NCI-H1436 treated with DMSO at 0.1 percent for 48 hours (cell line): ENCODE measurements around the gene MCOLN2.
"Not testable (repeated sequence)": the region's sequence is repeated elsewhere in the genome, so short reads cannot be mapped to it uniquely, and the experiment has no call there.

Source experiments
- DNase-seq: peaks from one replicate; lab custom pipeline; 2025; lab: John Stamatoyannopoulos, UW

The MCOLN2 gene

DNA sequence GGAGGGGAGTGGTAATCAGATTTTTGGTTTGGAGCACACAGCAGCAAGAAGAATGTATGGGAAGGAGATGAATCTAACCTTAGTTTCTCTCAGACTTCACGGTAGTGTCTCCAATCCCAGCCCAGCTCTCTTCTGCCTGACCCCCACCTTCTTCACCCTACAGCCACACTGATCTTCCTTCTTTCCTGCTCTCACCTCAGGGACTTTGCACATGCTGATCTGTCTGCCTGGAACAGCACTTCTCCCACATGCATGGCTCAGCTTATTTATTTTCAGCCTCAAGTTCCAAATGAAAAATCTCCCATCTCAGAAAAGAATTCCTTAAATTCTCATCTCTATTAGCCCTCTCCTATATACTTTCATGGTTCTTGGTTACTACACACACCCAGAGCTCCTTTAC, 55.1 kb downstream of the MCOLN2 start:
- DNase-seq, result no peak

DNA sequence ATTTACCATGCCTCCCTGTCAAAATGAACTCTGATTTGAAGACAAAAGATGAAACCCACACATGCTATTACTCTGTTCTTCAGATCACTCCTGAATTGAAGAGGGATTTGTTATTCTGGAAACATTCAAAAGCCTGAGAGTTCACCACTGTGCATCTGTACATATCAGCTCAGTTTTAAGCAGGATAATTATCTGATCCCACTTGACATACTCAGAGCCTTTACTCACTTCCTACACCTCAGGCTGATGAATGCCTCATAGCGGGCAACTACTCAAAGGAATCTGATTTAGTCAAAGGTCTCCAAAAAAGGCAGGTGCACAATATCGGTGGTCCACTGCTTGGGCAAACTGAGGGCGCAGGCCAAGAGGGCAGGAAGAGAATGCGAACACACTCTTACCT, 56.4 kb downstream of the MCOLN2 start:
- DNase-seq, result no peak

DNA sequence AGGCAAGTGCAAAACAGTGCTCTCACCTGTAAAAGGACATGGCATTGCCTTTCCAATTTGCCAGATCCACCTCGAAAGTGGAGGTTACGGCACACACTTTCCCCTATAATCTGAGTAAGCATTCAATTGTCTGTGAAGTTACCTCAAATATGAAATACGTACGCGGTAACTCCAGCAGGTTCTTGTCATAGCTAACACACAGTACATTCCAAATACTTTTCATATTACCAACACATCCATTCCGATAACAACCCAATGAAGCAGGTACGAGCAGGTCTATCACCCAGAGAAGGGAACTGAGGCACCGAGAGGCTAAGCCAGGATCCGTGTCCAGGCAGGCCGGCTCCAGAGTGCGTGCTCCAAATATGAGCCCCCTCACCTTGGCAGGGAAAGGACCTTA, 57.2 kb downstream of the MCOLN2 start:
- DNase-seq, result no peak

DNA sequence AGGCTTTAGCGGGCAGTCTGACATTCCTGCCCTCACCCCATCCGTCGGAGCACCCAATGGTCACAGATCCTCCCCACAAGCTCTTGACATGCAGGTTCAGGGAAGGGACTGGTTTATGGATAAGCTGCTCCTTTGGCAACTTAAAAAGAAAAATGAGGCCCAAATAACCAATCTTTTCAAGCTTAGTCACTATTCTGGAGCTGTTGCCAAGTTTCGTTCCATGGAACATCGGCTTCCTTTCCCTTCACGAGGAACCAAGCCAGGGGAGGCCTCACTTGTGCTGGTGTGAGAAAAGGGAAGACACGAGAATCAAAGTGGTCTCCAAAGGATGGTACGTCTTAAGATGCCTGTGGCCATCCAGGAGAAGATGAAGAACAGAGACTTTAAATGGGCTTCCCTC, 57.8 kb downstream of the MCOLN2 start:
- DNase-seq, result no peak

DNA sequence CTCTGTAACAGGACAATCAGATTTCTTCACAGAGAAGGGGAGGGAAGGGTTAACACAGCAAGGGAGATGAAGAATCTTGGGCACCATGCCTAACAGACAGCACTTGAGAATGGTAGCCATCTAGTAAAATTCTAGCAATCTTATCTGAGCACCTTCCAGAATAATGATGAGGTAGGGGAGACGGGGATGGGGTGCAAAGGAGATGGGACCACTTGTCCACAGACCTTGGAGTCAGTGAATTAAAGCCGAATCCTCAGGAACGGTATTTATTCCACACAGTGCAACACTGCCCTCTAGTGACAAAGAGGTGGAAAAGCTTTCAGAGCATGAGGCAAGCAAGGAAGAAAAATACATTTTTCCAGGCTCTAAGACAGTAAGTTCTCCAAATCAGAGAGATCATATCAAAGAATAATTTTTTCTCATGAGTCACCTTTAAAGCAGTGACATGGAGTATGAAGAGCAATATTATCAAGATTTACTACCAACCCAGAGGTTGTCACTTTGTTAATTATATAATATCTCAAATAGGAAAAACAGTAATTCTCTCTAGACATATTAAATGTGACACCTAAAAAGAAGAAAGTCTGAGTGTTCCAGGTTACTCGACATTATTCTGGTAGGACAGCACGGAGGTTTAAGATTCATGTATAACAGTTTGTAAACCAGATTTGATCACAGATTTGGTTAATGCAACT, 60.6 kb downstream of the MCOLN2 start:
- DNase-seq, result peak; percentile 0

DNA sequence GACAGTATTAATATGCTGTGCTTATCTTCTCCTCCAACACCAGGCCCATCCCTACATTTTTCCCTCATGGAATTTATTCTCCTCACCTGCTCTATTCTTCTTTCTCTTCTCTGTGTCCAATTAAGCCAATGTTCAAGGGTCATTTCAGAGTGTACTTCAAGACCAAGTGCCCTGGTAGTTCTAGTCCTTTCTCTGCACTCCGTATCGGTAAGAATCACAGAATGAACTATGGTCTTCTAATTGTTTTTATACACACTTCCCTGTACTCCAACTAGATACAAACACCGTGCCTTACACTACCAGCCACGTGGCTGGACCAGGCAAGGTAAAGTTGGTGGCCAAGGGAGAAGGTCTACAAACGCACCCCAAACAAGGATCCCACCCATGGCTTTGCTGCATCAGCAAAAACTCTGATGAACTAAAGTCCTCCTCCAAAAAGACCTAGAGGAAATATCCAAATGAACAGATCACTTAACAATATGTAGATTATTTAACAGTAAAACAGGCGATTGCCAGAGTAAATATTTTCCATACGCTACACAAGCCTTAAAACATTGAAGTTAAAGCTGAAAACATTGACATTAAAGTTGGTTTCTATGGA, 63.8 kb downstream of the MCOLN2 start:
- no peak for DNase-seq

DNA sequence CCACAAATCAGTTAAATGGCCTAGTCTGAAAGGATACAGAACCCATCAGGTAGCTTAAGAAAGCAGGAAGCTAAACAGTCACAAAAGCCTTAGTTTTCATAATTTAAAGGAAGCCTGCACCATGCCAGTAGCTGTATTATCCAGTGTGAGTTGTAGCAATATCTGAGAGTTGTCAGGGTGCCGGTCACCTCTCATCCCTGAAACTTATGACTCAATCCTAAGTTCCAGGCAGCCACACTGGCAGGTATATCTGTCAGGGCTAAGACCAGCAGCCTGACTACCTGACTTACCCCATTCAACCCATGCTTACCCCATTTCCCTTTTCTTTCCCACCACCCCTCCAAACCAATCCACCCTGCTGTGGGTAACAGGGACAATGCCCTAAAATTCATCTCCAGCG, 66.1 kb downstream of the MCOLN2 start:
- no peak for DNase-seq

DNA sequence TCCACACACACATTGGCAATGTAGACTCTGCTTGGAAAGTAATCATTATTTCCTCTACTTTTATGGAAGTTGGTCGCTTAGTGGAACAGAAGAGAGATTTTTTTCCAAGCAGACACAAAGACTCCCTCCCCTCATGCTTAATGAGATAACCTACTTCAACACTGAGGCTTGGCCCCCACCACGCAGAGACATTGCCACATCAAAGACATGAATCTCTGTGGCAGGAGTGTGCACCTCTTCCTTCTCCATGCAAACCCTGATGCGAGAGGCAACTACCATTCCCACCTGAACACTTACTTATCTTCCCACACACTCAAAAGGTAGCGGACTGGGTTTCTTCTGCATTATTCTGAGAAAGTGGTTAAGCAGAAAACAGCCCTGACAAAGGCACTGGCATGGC, 66.6 kb downstream of the MCOLN2 start:
- DNase-seq, result no peak

DNA sequence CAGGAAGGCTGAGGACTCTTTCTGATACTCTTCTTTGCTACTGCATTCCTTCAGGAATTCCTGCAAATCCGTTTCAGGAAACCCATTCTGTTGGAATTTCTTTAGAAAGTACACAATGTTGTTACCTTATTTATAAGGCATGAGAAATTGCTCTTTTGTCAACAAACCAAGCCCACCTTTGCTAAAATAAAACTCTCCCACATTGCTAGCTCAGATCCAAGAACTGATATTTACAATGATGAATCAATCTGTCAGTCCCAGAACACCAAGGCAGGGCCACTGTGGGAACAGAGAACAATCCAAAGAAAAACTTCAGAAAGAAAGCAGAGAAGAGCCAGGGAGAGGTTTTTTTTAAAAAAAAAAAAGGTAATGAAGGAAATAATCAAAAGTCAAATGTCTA, 67.3 kb downstream of the MCOLN2 start:
- no peak for DNase-seq

DNA sequence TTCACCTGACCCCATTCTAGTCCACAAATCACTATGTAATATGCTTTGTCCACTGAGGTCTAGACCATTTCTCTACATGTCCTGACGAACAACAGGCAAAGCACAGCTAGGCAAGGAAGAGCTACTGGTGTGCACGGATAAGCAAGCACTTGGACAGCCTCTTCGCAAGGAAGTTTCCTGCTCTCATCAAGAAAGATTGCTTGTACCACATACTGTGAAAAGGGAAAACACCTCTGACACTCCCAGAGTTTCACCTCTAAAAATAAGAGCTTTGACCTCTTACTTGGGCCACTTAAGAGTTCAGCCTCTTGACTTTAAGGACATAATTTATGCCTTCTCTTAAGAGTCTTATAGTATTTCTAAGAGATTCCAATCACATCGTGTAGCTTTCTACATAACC, 67.9 kb downstream of the MCOLN2 start:
- no peak for DNase-seq

DNA sequence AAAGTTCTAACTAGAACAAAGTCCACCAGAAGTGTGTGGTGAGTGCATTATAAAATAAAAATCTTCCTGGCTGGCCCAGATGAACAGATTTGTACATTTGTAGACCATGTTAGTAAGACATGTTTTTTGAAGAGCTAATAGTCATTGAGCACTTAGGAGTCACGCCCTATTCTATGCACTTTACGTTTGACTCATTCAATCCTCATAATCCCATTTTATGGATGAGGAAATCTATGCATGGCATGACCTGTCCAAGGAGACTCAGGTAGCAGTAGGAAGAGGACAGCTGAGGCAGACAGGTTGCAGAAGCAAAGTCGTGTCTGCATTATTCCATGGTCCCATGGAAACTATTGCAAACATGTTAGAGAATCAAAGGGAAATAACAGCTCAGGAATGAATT, 73.6 kb downstream of the MCOLN2 start:
- no peak for DNase-seq

DNA sequence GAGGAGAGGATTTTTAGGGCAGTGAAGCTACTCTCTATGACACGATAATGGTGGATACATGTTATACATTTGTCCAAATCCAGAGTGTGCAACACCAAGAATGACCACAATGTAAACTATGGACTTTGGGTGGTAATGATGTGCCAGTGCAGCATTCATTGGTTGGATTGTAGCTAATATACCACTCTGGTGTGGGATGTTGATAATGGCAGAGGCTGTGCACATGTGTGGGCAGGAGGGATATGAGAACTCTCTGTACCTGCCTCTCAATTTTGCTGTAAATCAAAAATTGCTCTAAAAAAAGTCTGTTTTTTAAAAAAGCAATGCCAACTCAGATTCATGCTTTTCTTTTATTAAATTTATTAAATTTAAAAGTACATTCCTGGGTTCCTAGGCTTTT, 76.8 kb downstream of the MCOLN2 start:
- no peak for DNase-seq

DNA sequence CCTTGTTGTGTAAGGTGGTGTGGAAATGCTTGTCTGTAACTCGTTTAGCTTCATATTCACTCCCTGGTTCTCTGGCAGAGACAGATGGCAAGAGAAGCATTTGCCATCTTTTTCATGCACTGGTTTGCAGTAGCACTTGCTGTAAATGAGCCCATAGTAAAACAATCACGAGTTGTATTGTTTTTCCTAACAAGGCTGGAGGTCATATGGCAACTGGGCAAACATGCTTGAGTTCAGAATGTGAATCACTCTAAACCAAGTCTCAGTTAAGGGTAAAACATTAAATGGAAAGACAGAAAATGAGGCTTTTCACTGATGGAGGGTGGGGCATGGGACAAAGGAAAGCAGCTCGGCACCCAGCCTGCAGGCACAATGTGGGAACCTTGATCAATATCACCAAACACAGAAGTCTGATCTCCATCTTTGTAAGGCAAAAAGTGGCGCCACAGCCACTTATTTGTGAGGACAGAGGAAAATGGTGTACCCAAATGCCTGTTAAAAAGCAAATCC, 77.4 kb downstream of the MCOLN2 start:
- DNase-seq, result no peak

DNA sequence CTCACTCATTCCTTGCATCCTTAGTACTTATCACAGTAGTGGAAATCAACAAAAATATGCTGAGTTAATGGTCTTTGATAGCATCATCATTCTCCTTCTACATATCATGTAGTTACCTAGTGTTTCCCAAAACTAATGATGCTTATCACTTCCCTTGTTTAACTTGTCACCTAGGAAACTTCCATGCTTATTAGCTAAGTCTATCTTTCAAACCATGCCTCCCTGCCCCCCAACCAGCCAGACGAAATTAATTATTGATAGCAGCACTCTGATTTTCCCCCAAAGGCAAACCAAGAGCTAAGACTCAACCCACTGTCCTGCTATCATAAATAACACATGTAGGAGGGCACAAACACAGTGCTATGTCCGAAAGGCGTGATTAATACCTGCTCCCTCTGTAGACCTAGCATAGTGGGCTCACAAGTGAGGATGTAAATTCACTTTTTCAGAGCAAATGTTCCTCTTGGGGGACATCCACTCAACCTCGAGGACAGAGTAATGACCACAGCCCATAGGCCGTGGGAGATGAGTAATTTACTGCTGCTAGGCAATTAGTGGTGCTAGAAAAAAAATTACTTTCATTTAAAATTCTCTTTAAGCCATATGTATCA, 78.1 kb downstream of the MCOLN2 start:
- no peak for DNase-seq

DNA sequence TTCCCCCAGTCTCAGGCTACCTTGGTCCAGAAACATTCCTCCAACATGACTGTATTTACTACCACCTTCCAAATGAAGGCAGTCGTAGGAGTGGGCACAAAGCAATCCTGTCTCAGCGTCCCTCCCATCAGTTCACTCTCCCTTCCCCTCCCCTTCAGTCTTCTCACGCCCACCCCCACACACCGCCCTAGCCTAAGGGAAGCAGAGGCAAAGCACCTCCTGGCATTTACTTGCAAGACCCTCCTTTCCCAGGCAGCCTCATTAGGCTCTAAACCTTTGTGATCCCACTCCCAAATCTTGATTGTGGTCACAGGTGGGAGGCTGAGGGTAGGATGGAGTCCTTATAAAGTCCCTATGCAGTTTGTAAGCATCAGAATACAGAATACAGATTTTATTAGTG, 80.0 kb downstream of the MCOLN2 start:
- DNase-seq, result no peak

DNA sequence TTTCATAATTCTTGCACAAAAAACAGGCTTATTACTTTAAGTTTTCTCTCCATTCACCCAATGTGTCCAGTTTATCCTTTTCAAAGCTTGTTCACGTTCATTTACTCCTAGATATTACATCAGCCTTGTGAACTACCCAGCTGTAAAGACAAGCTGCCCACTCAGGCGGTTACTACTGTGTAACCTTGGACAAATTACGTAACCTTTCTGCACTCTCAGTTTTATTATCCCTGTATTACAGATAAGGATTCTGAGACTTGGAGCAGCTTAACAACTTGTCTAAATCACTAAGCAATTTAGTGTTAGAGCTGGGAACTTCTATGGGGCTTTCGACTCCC, 83.4 kb downstream of the MCOLN2 start:
- no peak for DNase-seq

DNA sequence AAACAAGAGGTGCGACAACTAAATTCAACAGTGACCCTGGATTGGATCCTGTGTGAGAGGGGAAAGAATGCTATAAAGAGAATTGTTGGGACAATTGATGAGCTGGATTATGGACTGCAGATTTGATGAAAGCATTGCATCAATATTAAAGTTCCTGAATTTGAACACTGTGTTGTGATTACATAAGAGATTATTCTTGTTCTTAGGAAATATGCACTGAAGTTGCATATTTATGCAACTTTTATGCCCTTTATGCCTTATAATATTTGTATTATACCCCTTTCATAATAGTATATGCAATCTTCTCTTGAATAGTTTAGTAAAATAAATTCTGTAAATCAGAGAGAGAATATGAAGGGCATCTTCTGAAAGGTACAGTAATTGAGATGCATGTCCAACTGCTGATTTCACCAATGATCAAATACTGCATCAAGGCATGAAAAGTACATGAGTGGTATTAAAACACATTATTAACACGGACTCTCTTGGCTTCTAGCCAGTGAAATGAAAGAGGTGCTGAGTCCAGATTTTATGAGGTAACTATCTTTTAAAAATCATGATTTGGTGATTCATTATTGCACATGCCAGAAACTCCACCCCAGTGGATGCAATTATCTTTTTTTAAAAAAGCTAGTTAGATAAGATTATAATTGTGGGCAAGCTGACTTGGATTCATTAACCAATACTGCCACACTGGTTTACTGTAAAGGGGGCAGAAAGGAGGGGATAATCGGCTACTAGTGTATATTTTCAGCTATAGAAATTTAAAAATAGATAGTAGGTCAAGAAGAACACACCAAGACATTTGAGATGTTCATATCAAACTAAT, 84.0 kb downstream of the MCOLN2 start:
- no peak for DNase-seq

DNA sequence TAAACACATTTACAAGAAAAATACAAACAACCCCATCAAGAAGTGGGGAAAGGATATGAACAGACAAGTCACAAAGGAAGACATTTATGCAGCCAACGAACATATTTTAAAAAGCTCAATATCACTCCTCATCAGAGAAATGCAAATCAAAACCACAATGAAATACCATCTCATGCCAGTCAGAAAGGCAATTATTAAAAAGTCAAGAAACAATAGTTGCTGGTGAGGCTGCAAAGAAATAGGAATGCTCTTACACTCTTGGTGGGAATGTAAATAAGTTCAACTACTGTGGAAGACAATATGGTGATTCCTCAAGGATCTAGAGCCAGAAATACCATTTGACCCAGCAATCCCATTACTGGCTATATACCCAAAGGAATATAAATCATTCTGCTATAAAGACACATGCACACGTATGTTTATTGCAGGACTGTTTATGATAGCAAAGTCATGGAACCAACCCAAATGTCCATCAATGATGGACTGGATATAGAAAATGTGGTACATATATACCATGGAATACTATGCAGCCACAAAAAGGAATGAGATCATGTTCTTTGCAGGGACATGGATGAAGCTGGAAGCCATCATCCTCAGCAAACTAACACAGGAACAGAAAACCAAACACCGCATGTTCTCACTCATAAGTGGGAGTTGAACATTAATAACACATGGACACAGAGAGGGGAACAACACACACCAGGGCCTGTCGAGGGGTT, 88.0 kb downstream of the MCOLN2 start:
- DNase-seq, result not testable (repeated sequence)

DNA sequence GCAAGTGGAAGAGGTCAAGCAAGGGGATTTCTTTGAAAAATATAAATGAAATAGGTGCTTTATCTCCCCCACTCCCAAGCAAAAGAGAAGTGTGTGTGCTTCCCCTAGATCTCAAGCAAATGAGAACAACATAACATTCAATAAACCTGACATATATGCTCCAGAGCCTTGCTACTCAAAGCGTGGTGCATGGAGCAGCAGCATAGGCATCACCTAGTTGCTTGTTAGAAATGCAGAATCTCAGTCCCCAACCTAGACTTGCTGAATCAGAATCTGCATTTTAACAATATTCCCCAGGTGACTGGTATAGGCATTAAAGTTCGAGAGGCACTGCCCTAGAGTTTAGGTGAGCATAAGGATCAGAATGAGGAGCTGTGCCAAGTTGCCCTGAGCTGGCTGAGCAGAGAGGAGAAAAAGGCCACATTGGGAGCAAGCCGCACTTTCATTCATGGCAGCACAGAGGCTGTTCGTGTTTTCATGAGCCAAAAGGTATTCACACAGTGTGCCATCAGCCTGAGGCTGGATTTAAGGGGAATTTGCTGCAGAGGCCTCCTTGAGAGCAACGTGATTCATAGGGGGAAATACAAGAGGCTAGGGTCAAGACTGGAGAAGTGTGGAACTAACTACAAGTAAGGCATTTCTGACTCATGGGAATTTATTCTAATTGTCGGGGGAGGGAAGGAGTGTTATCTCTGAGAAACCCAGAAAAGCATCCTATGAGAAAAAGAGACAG, 89.7 kb downstream of the MCOLN2 start:
- no peak for DNase-seq

DNA sequence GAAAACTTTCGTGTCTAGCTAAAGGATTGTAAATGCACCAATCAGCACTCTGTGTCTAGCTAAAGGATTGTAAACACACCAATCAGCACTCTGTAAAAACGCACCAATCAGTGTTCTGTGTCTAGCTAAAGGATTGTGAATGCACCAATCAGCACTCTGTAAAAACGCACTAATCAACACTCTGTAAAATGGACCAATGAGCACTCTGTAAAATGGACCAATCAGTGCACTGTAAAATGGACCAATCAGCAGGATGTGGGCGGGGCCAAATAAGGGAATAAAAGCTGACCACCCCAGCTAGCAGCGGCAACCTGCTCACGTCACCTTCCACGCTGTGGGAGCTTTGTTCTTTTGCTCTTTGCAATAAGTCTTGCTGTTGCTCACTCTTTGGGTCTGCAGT, 94.2 kb downstream of the MCOLN2 start:
- DNase-seq, result not testable (repeated sequence)

DNA sequence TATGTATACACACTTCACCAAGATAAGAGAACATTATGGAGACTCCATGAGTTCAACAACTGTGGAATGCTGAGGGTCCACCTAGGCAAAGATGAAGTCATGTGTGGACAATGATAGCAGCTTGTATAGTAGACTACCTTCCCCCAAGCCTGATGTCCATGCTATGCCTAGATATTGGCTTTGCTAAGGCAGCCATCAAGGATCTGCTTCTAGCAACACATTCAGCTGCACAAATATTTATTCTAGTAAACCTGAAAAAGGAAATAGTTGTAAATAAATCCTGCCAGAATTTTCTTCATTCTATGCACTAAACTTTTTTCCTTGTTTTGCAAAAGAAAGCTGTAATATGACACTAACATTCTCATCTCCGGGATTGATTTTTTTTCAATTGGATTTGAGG, 96.9 kb downstream of the MCOLN2 start:
- no peak for DNase-seq
